ENCODE data around the gene SMIM24.

The SMIM24 gene

GRCh38 chr19:3441089-3441985 lies 39.0 kb downstream of the SMIM24 start:
- no peak overlapping the region for H4K12ac ChIP-seq (ENCODE audit: low read depth, low read length)
- H2BK5ac ChIP-seq (ENCODE audit: low read depth, low read length, poor library complexity) = no peak overlapping the region
- H3K27me3 ChIP-seq (ENCODE audit: insufficient read depth, low read length) = no peaks in the 10 kb centered on the region
- no peak overlapping the region for H4K91ac ChIP-seq (ENCODE audit: low read depth, low read length)
- H3K18ac ChIP-seq (ENCODE audit: low read length) = no peak overlapping the region
- H2BK120ac ChIP-seq (ENCODE audit: insufficient read depth, low read length, poor library complexity) = no peak overlapping the region
- H3K23ac ChIP-seq (ENCODE audit: low read length) = no peak overlapping the region
- H3K79me1 ChIP-seq (ENCODE audit: low read length) = no peaks in the 10 kb centered on the region
- no peaks in the 10 kb centered on the region for H3K36me3 ChIP-seq (ENCODE audit: control insufficient read depth in 1 of 2, insufficient read depth in 2 of 2, low read length in 2 of 2)
- H3K14ac ChIP-seq (ENCODE audit: low read length) = no peak overlapping the region
- DNase-seq = no peak
- no peak overlapping the region for H3K27ac ChIP-seq (ENCODE audit: low read depth, low read length)
- H4K8ac ChIP-seq (ENCODE audit: low read depth, low read length) = no peak overlapping the region
- no CpG with 5 or more reads among the region's 25 CpGs for WGBS (ENCODE audit: extremely low coverage, insufficient coverage, insufficient read length)
- no peaks in the 10 kb centered on the region for H3K4me1 ChIP-seq (ENCODE audit: control insufficient read depth in 1 of 2, insufficient read depth in 2 of 2, low read length in 2 of 2)
- H2BK12ac ChIP-seq (ENCODE audit: low read length) = no peak overlapping the region
- no peak overlapping the region for H3K4ac ChIP-seq (ENCODE audit: low read depth, low read length)
- no peak overlapping the region for H3K4me3 ChIP-seq (ENCODE audit: low read depth, low read length)
- no peak overlapping the region for H2AFZ ChIP-seq (ENCODE audit: insufficient read depth, low read length, poor library complexity)
- no peak overlapping the region for H2AK5ac ChIP-seq (ENCODE audit: low read length)
- H3K4me2 ChIP-seq (ENCODE audit: low read length) = no peak overlapping the region
- H3K9ac ChIP-seq (ENCODE audit: low read length) = no peak overlapping the region
- H3K9me3 ChIP-seq (ENCODE audit: insufficient read depth, low read depth, low read length) = peaks cover 5% of the 10 kb centered on the region
- H3K79me2 ChIP-seq (ENCODE audit: control insufficient read depth, insufficient read depth, low read length, poor library complexity) = no peaks in the 10 kb centered on the region

GRCh38 chr19:3440082-3440481 lies 40.2 kb downstream of the SMIM24 start:
- no peak overlapping the region for H4K8ac ChIP-seq (ENCODE audit: low read depth, low read length)
- H2BK5ac ChIP-seq (ENCODE audit: low read depth, low read length, poor library complexity) = no peak overlapping the region
- H3K79me2 ChIP-seq (ENCODE audit: control insufficient read depth, insufficient read depth, low read length, poor library complexity) = no peaks in the 10 kb centered on the region
- no peak overlapping the region for H2AK5ac ChIP-seq (ENCODE audit: low read length)
- H3K4me2 ChIP-seq (ENCODE audit: low read length) = no peak overlapping the region
- no peak overlapping the region for H3K23ac ChIP-seq (ENCODE audit: low read length)
- no peak overlapping the region for H2AFZ ChIP-seq (ENCODE audit: insufficient read depth, low read length, poor library complexity)
- DNase-seq = peak; percentile 31 to 67
- no CpG with 5 or more reads among the region's 13 CpGs for WGBS (ENCODE audit: extremely low coverage, insufficient coverage, insufficient read length)
- no peak overlapping the region for H2BK12ac ChIP-seq (ENCODE audit: low read length)
- H3K4me3 ChIP-seq (ENCODE audit: low read depth, low read length) = no peak overlapping the region
- H3K18ac ChIP-seq (ENCODE audit: low read length) = no peak overlapping the region
- H4K91ac ChIP-seq (ENCODE audit: low read depth, low read length) = no peak overlapping the region
- H3K79me1 ChIP-seq (ENCODE audit: low read length) = peaks cover 4% of the 10 kb centered on the region
- H3K4me1 ChIP-seq (ENCODE audit: control insufficient read depth in 1 of 2, insufficient read depth in 2 of 2, low read length in 2 of 2) = no peaks in the 10 kb centered on the region
- no peaks in the 10 kb centered on the region for H3K27me3 ChIP-seq (ENCODE audit: insufficient read depth, low read length)
- no peak overlapping the region for H3K27ac ChIP-seq (ENCODE audit: low read depth, low read length)
- H3K9me3 ChIP-seq (ENCODE audit: insufficient read depth, low read depth, low read length) = peaks cover 5% of the 10 kb centered on the region
- H3K14ac ChIP-seq (ENCODE audit: low read length) = no peak overlapping the region
- no peaks in the 10 kb centered on the region for H3K36me3 ChIP-seq (ENCODE audit: control insufficient read depth in 1 of 2, insufficient read depth in 2 of 2, low read length in 2 of 2)
- H4K12ac ChIP-seq (ENCODE audit: low read depth, low read length) = no peak overlapping the region
- no peak overlapping the region for H3K9ac ChIP-seq (ENCODE audit: low read length)
- H2BK120ac ChIP-seq (ENCODE audit: insufficient read depth, low read length, poor library complexity) = no peak overlapping the region
- H3K4ac ChIP-seq (ENCODE audit: low read depth, low read length) = no peak overlapping the region

GRCh38 chr19:3434630-3435553 lies 45.4 kb downstream of the SMIM24 start:
- H3K36me3 ChIP-seq (ENCODE audit: control insufficient read depth in 1 of 2, insufficient read depth in 2 of 2, low read length in 2 of 2) = no peaks in the 10 kb centered on the region

GRCh38 chr19:3433805-3434540 lies 46.4 kb downstream of the SMIM24 start:
- Histone ChIP-seq H3K36me3 (ENCODE audit: control insufficient read depth in 1 of 2, insufficient read depth in 2 of 2, low read length in 2 of 2) (no peaks in the 10 kb centered on the region), H2BK5ac (ENCODE audit: low read depth, low read length, poor library complexity) (no peak overlapping the region), H3K9ac (ENCODE audit: low read length) (no peak overlapping the region), H3K9me3 (ENCODE audit: insufficient read depth, low read depth, low read length) (peaks cover 5% of the 10 kb centered on the region), H4K91ac (ENCODE audit: low read depth, low read length) (peak overlapping the region; percentile 96), H3K4me3 (ENCODE audit: low read depth, low read length) (no peak overlapping the region), H3K18ac (ENCODE audit: low read length) (no peak overlapping the region), H3K14ac (ENCODE audit: low read length) (no peak overlapping the region), H3K4me2 (ENCODE audit: low read length) (no peak overlapping the region), H2BK12ac (ENCODE audit: low read length) (no peak overlapping the region), H4K8ac (ENCODE audit: low read depth, low read length) (peak overlapping the region; percentile 99), H3K4ac (ENCODE audit: low read depth, low read length) (no peak overlapping the region), H3K79me1 (ENCODE audit: low read length) (peaks cover 10% of the 10 kb centered on the region), H3K23ac (ENCODE audit: low read length) (no peak overlapping the region), H3K4me1 (ENCODE audit: control insufficient read depth in 1 of 2, insufficient read depth in 2 of 2, low read length in 2 of 2) (no peaks in the 10 kb centered on the region), H4K12ac (ENCODE audit: low read depth, low read length) (peak overlapping the region; percentile 62), H2BK120ac (ENCODE audit: insufficient read depth, low read length, poor library complexity) (no peak overlapping the region), H3K79me2 (ENCODE audit: control insufficient read depth, insufficient read depth, low read length, poor library complexity) (peaks cover 2% of the 10 kb centered on the region), H3K27ac (ENCODE audit: low read depth, low read length) (no peak overlapping the region), H2AK5ac (ENCODE audit: low read length) (no peak overlapping the region), H2AFZ (ENCODE audit: insufficient read depth, low read length, poor library complexity) (peak overlapping the region; percentile 96), H3K27me3 (ENCODE audit: insufficient read depth, low read length) (no peaks in the 10 kb centered on the region)
- no peak for DNase-seq
- no CpG with 5 or more reads among the region's 11 CpGs for WGBS (ENCODE audit: extremely low coverage, insufficient coverage, insufficient read length)

More at GRCh38 chr19:3434630-3435553, 45.4 kb downstream of the SMIM24 start:
- H2BK12ac ChIP-seq (ENCODE audit: low read length) = no peak overlapping the region
- DNase-seq = peak; percentile 96 to 98
- H3K27ac ChIP-seq (ENCODE audit: low read depth, low read length) = peak overlapping the region; percentile 89
- H3K4me1 ChIP-seq (ENCODE audit: control insufficient read depth in 1 of 2, insufficient read depth in 2 of 2, low read length in 2 of 2) = no peaks in the 10 kb centered on the region
- H3K18ac ChIP-seq (ENCODE audit: low read length) = peak overlapping the region; percentile 97
- H3K4me3 ChIP-seq (ENCODE audit: low read depth, low read length) = peak overlapping the region; percentile 86
- H3K79me2 ChIP-seq (ENCODE audit: control insufficient read depth, insufficient read depth, low read length, poor library complexity) = peaks cover 2% of the 10 kb centered on the region
- H2BK120ac ChIP-seq (ENCODE audit: insufficient read depth, low read length, poor library complexity) = peak overlapping the region; percentile 92
- H3K79me1 ChIP-seq (ENCODE audit: low read length) = peaks cover 10% of the 10 kb centered on the region
- peak overlapping the region; percentile 99 for H3K14ac ChIP-seq (ENCODE audit: low read length)
- peak overlapping the region; percentile 97 for H2BK5ac ChIP-seq (ENCODE audit: low read depth, low read length, poor library complexity)
- H3K4ac ChIP-seq (ENCODE audit: low read depth, low read length) = peak overlapping the region; percentile 88
- H4K91ac ChIP-seq (ENCODE audit: low read depth, low read length) = peak overlapping the region; percentile 96
- H4K12ac ChIP-seq (ENCODE audit: low read depth, low read length) = peak overlapping the region; percentile 97
- no peak overlapping the region for H3K23ac ChIP-seq (ENCODE audit: low read length)
- WGBS (ENCODE audit: extremely low coverage, insufficient coverage, insufficient read length) = no CpG with 5 or more reads among the region's 67 CpGs
- H3K27me3 ChIP-seq (ENCODE audit: insufficient read depth, low read length) = no peaks in the 10 kb centered on the region
- peak overlapping the region; percentile 97 for H2AFZ ChIP-seq (ENCODE audit: insufficient read depth, low read length, poor library complexity)
- peak overlapping the region; percentile 86 for H3K9ac ChIP-seq (ENCODE audit: low read length)
- peak overlapping the region; percentile 94 for H3K4me2 ChIP-seq (ENCODE audit: low read length)
- peaks cover 5% of the 10 kb centered on the region for H3K9me3 ChIP-seq (ENCODE audit: insufficient read depth, low read depth, low read length)
- H4K8ac ChIP-seq (ENCODE audit: low read depth, low read length) = peak overlapping the region; percentile 99
- peak overlapping the region; percentile 31 for H2AK5ac ChIP-seq (ENCODE audit: low read length)
